H1 (cell line): ENCODE measurements around the gene SNX32. TPM values are rescaled to one million over a fixed set of nuclear protein-coding genes. Genes with fewer than 3 reads are reported as not detected.

Experiments
- CTCF ChIA-PET: fragments of 300-600 bp; sonication (Branson Sonifier 250); formaldehyde crosslinking; loops from one replicate; lab custom pipeline; 2021; ENCODE audit not compliant: partially characterized antibody; lab: Charles Lee
- POLR2A ChIA-PET: fragments of 300-600 bp; sonication (Branson Sonifier 250); formaldehyde crosslinking; loops from one replicate; lab custom pipeline; 2021; ENCODE audit warnings: inconsistent platforms; ENCODE audit not compliant: partially characterized antibody; lab: Charles Lee
- DNase-seq, 2 experiments: peaks; one replicate each; pipeline versions ENCODE4 v3.0.0 to v3.0.0-alpha.2; 2010 to 2022; ENCODE audit warnings: low spot score in 2 of 2, low read depth in 1 of 2, mixed read lengths in 1 of 2
- FAIRE-seq: peaks from 2 replicates; lab custom pipeline; 2011; peaks lifted over from hg19 to GRCh38; lab: Jason Lieb, UNC
- H2AFZ ChIP-seq: 2 replicates; pipeline ENCODE4 v1.8.1; 2012; ENCODE audit warnings: low read length, inconsistent platforms
- H2AK5ac ChIP-seq: 2 replicates; pipeline ENCODE4 v1.6.1; 2013; ENCODE audit warnings: low read depth, low read length
- H2BK120ac ChIP-seq: replicated peaks from 2 replicates; pipeline ENCODE3; 2013; ENCODE audit warnings: low read depth, low read length, inconsistent platforms
- H2BK12ac ChIP-seq: 2 replicates; pipeline ENCODE4 v1.6.1; 2013; ENCODE audit warnings: low read depth, low read length
- H2BK15ac ChIP-seq: 2 replicates; pipeline ENCODE4 v1.6.1; 2013; ENCODE audit warnings: low read length
- H2BK20ac ChIP-seq: 2 replicates; pipeline ENCODE4 v1.6.1; 2013; ENCODE audit warnings: low read length
- H2BK5ac ChIP-seq: 2 replicates; pipeline ENCODE4 v1.6.1; 2013; ENCODE audit warnings: low read depth, low read length
- H3K14ac ChIP-seq: 2 replicates; pipeline ENCODE4 v1.6.1; 2013; ENCODE audit warnings: inconsistent platforms; ENCODE audit not compliant: insufficient read length
- H3K18ac ChIP-seq: 2 replicates; pipeline ENCODE4 v1.6.1; 2013; ENCODE audit warnings: low read length; ENCODE audit errors: extremely low read depth
- H3K23ac ChIP-seq: 2 replicates; pipeline ENCODE4 v1.6.1; 2013; ENCODE audit warnings: inconsistent platforms; ENCODE audit not compliant: insufficient read length
- H3K23me2 ChIP-seq: 2 replicates; pipeline ENCODE4 v1.6.1; 2013; ENCODE audit warnings: low read depth, low read length
- H3K27ac ChIP-seq: 2 replicates; pipeline ENCODE4 v1.6.1; 2011; ENCODE audit warnings: low read depth, low read length, inconsistent platforms
- H3K27me3 ChIP-seq, 4 experiments: replicated peaks in 1 of 4; 1 replicate in 1 of 4; 2 replicates in 3 of 4; pipeline versions ENCODE4 v1.6.1 to v1.8.1; 2011 to 2013; ENCODE audit warnings: low read length in 3 of 4, mild to moderate bottlenecking in 3 of 4, inconsistent platforms in 2 of 4, mixed read lengths in 2 of 4, moderate library complexity in 1 of 4; ENCODE audit not compliant: control insufficient read depth in 3 of 4, insufficient read depth in 3 of 4; ENCODE audit errors: extremely low read depth in 1 of 4
- H3K36me3 ChIP-seq, 4 experiments: 2 replicates each; pipeline versions ENCODE4 v1.6.1 to v1.8.1; 2011 to 2013; ENCODE audit warnings: mild to moderate bottlenecking in 4 of 4, low read length in 3 of 4, moderate library complexity in 2 of 4, control low read depth in 1 of 4, inconsistent platforms in 1 of 4; ENCODE audit not compliant: insufficient read depth in 4 of 4, control insufficient read depth in 2 of 4
- H3K4ac ChIP-seq: replicated peaks from 2 replicates; pipeline ENCODE3; 2013; ENCODE audit warnings: low read length, low read depth, mixed read lengths, inconsistent platforms; ENCODE audit not compliant: insufficient read length
- H3K4me1 ChIP-seq, 4 experiments: replicated peaks in 1 of 4; 1 replicate in 1 of 4; 2 replicates in 3 of 4; pipeline versions ENCODE4 v1.6.1 to v1.8.1; 2011 to 2013; ENCODE audit warnings: low read length in 3 of 4, inconsistent platforms in 2 of 4, mixed read lengths in 1 of 4; ENCODE audit not compliant: insufficient read depth in 4 of 4, control insufficient read depth in 3 of 4
- H3K4me2 ChIP-seq, 2 experiments: 2 replicates each; pipeline versions ENCODE4 v1.6.1 to v1.8.1; 2011 to 2013; ENCODE audit warnings: low read depth in 2 of 2, low read length in 2 of 2, control low read depth in 1 of 2, inconsistent platforms in 1 of 2, mild to moderate bottlenecking in 1 of 2; ENCODE audit not compliant: insufficient read depth in 1 of 2
- H3K4me3 ChIP-seq, 4 experiments: fragments of 200-600, 300-600 bp in 1 of 4; sonication (generic), shearing (Covaris generic), sonication (Bioruptor Twin) in 1 of 4; 2 replicates each; pipeline versions ENCODE4 v1.5.1 to v1.8.1; 2011 to 2016; ENCODE audit warnings: low read length in 4 of 4, low read depth in 3 of 4, control low read depth in 2 of 4, inconsistent platforms in 2 of 4, mild to moderate bottlenecking in 2 of 4, mixed read lengths in 1 of 4, moderate library complexity in 1 of 4; ENCODE audit not compliant: insufficient read depth in 2 of 4; ENCODE audit errors: extremely low read depth in 1 of 4
- H3K56ac ChIP-seq: replicated peaks from 2 replicates; pipeline ENCODE3; 2013; ENCODE audit warnings: low read depth, mild to moderate bottlenecking, mixed read lengths, low read length, inconsistent platforms; ENCODE audit not compliant: insufficient read length
- H3K79me1 ChIP-seq: 2 replicates; pipeline ENCODE4 v1.6.1; 2013; ENCODE audit warnings: low read depth, low read length, control low read depth
- H3K79me2 ChIP-seq, 2 experiments: 2 replicates each; pipeline versions ENCODE4 v1.6.1 to v1.8.1; 2012 to 2013; ENCODE audit warnings: low read length in 2 of 2, mild to moderate bottlenecking in 2 of 2, inconsistent platforms in 1 of 2; ENCODE audit not compliant: insufficient read depth in 2 of 2, control insufficient read depth in 1 of 2
- H3K9ac ChIP-seq, 4 experiments: replicated peaks in 1 of 4; 1 replicate in 1 of 4; 2 replicates in 3 of 4; pipeline versions ENCODE4 v1.6.1 to v1.8.1; 2011 to 2013; ENCODE audit warnings: low read depth in 3 of 4, low read length in 3 of 4, control low read depth in 2 of 4, mild to moderate bottlenecking in 2 of 4, moderate library complexity in 2 of 4, inconsistent platforms in 1 of 4; ENCODE audit errors: extremely low read depth in 1 of 4
- H3K9me3 ChIP-seq, 2 experiments: 2 replicates each; pipeline versions ENCODE4 v1.6.1 to v1.8.1; 2012 to 2013; ENCODE audit warnings: mild to moderate bottlenecking in 2 of 2, moderate library complexity in 2 of 2, control low read depth in 1 of 2, inconsistent platforms in 1 of 2, low read depth in 1 of 2, low read length in 1 of 2, mixed read lengths in 1 of 2; ENCODE audit not compliant: insufficient read depth in 2 of 2
- H4K20me1 ChIP-seq, 2 experiments: replicated peaks in 1 of 2; 2 replicates each; pipeline versions ENCODE3 to v1.8.1; 2011 to 2013; ENCODE audit warnings: inconsistent platforms in 2 of 2, low read length in 2 of 2, mild to moderate bottlenecking in 1 of 2; ENCODE audit not compliant: insufficient read depth in 2 of 2, control insufficient read depth in 1 of 2
- H4K5ac ChIP-seq: 2 replicates; pipeline ENCODE4 v1.6.1; 2013; ENCODE audit warnings: low read length, low read depth, mixed read lengths, inconsistent platforms; ENCODE audit not compliant: insufficient read length
- H4K8ac ChIP-seq: 2 replicates; pipeline ENCODE4 v1.8.0; 2013; ENCODE audit warnings: mild to moderate bottlenecking, moderate library complexity, low read length, inconsistent platforms; ENCODE audit not compliant: insufficient read depth; ENCODE audit errors: extremely low read depth
- H4K91ac ChIP-seq: replicated peaks from 2 replicates; pipeline ENCODE3; 2013; ENCODE audit warnings: low read length, mixed read lengths, inconsistent platforms; ENCODE audit not compliant: insufficient read length
- CEBPB ChIP-seq: IDR thresholded peaks from 2 replicates; pipeline ENCODE4 v1.6.1; 2012; ENCODE audit warnings: low read depth, low read length
- JUND ChIP-seq: IDR thresholded peaks from 2 replicates; pipeline ENCODE4 v1.6.1; 2011; ENCODE audit warnings: mild to moderate bottlenecking, improper control_type of control experiment, low read length
- WGBS, 2 experiments: shearing (Covaris generic) in 1 of 2; methylation state at CpG; one replicate each; pipeline versions ENCODE4 v1.1.6 to v1.1.7; 2013 to 2015; ENCODE audit warnings: low lambda C conversion rate in 2 of 2, mixed read lengths in 2 of 2, inconsistent platforms in 1 of 2, low coverage in 1 of 2, missing lambda C conversion rate in 1 of 2; ENCODE audit not compliant: insufficient replicate concordance in 2 of 2, insufficient coverage in 1 of 2, insufficient read length in 1 of 2; ENCODE audit errors: extremely low coverage in 1 of 2, missing lambda C conversion rate in 1 of 2; 5-methylcytosine and 5-hydroxymethylcytosine counted together
- polyA plus RNA-seq, 7 experiments: library from polyadenylated mRNA; depleted of rRNA in 3 of 7; stranded (reverse) in 5 of 7; unstranded in 2 of 7; fragments of >200 nt in 5 of 7; fragments of 200-250 nt in 2 of 7; gene quantifications; 1 replicate in 5 of 7; 2 replicates in 1 of 7; 4 replicates in 1 of 7; pipeline versions ENCODE4 v1.2.1 to v1.2.3, GENCODE V29; 2011 to 2013; ENCODE audit warnings: missing spikeins in 2 of 7, mixed read lengths in 2 of 7
- total RNA-seq: library from RNA; stranded (reverse); fragmentation: NEBNext Ultra II Directional; extraction: Animal tissue kit (Norgen Biotek cat#: 25700); gene quantifications from 2 replicates; pipeline ENCODE4 v1.2.1, GENCODE V29; 2021

The SNX32 gene
- total and polyA plus RNA-seq, 2 of the 8 experiments (the other 6 are each of a cell fraction or from before 2014, with no cell fraction given) = 0.76 to 2.2 TPM

DNA sequence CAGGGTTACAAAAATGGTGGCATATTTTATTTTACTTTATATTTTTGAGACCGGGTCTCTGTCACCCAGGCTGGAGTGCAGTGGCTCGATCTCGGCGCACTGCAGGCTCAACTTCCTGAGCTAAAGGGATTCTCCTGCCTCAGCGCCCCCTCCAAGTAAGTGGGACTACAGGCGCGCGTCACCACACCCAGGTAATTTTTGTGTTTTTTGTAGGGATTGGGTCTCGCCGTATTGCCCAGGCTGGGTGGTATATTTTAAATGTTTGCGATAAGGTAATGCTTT lies 67.1 kb downstream of the SNX32 start:
- CTCF ChIA-PET = interaction anchor here (0.9 to 9.7 kb wide), 9 partner anchors 7 to 91 kb away, joined by 3 to 150 read pairs (median 6); partner anchors contain the start of genes CCDC85B, FIBP and MUS81
- POLR2A ChIA-PET = interaction anchor here (0.6 to 2.6 kb wide), 8 partner anchors 9 to 47 kb away, joined by 3 to 18 read pairs (median 4); partner anchors contain the start of genes CCDC85B and FIBP

More for the DNA sequence above, 67.1 kb downstream of the SNX32 start:
- TF ChIP-seq CEBPB (no peak), JUND (no peak)
- Histone ChIP-seq H4K8ac (no peak overlapping the region), H3K23me2 (peaks cover 9% of the 10 kb centered on the region; the same call in 1 of the 2 replicates), H4K5ac (no peak overlapping the region), H3K27me3 (peaks cover 15 to 41% (median 36%) of the 10 kb centered on the region in 4 experiments), H2AFZ (no peak overlapping the region), H3K9ac (no peak overlapping the region), H3K4ac (no peak overlapping the region), H3K56ac (no peak overlapping the region), H3K27ac (no peak overlapping the region), H3K9me3 (no peaks in the 10 kb centered on the region), H2BK15ac (no peak overlapping the region), H2BK5ac (no peak overlapping the region), H2BK12ac (no peak overlapping the region), H4K20me1 (peaks cover 0 to 4% of the 10 kb centered on the region in 2 experiments), H3K4me2 (peak overlapping the region; percentile 78 to 89; a peak in 3 of 4 replicates), H3K4me1 (peaks cover 3 to 11% (median 8%) of the 10 kb centered on the region in 4 experiments; a peak in 6 of 7 replicates), H3K79me2 (no peaks in the 10 kb centered on the region), H3K36me3 (no peaks in the 10 kb centered on the region), H2AK5ac (no peak overlapping the region), H2BK120ac (no peak overlapping the region), H3K79me1 (no peaks in the 10 kb centered on the region; the same call in 1 of the 2 replicates), H3K14ac (no peak overlapping the region), H2BK20ac (no peak overlapping the region), H4K91ac (no peak overlapping the region), H3K4me3 (peak overlapping the region in 1 of 4 experiments; percentile 71; a peak in 2 of 8 replicates), H3K18ac (no peak overlapping the region), H3K23ac (no peak overlapping the region)
- no peak for FAIRE-seq
- DNase-seq = no peak
- 70% methylated on average over 11 of the region's 11 CpGs; no CpG with 5 or more reads in 1 of the 2 experiments for WGBS, 2 experiments
